Measurements from ENCODE around the gene VWA5A.

The VWA5A gene

GRCh38 chr11:124170801-124171586 lies 55.7 kb downstream of the VWA5A start:
- no peak for DNase-seq

GRCh38 chr11:124172101-124172500 lies 56.9 kb downstream of the VWA5A start:
- DNase-seq = no peak

- DNase-seq = no peak
Measured at GRCh38 chr11:124172599-124172998, 57.3 kb downstream of the VWA5A start.

- no peak for DNase-seq
Measured at GRCh38 chr11:124174001-124174583, 58.8 kb downstream of the VWA5A start.

- DNase-seq = no peak
Measured at GRCh38 chr11:124176925-124177715, 61.9 kb downstream of the VWA5A start.

GRCh38 chr11:124179310-124179709 lies 64.1 kb downstream of the VWA5A start:
- DNase-seq = no peak

- no peak for DNase-seq
Measured at GRCh38 chr11:124183068-124183467, 67.8 kb downstream of the VWA5A start, which contains the start of gene OR10D3. Gene OR10D3 (plus strand): TSS chr11:124183345. CDS start chr11:124185270, 1,925 bp downstream.

GRCh38 chr11:124190298-124191139 lies 75.3 kb downstream of the VWA5A start:
- no peak for DNase-seq

- DNase-seq = no peak
Measured at GRCh38 chr11:124193221-124194010, 78.2 kb downstream of the VWA5A start.

- DNase-seq = no peak
Measured at GRCh38 chr11:124194293-124195188, 79.3 kb downstream of the VWA5A start.

- no peak for DNase-seq
Measured at GRCh38 chr11:124195189-124195734, 80.0 kb downstream of the VWA5A start.

All from activated gamma-delta T cell (primary cell).